ENCODE results near the gene ALDH1B1.

The ALDH1B1 gene

DNA sequence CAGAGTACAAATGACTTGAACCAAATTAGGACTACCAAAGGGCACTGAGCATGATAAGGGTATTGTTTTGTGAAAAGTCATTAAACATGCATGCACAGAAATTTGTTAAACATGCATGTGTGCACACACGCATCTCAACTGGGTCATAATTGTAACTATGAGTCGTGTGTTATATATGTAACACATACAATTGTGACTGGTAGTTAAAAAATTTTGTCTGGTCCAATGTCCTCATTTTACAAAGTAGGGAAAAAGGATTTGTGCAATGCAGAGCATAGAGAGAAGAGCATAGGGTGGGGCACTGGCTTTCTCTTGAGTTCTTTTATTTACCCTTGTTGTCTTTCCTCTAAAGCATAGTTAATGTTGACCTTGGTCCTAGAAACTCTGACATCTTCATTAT lies 51.1 kb downstream of the ALDH1B1 start:
- no peaks in the 10 kb centered on the region for H3K9me3 Mint-ChIP-seq
- DNase-seq (ENCODE audit: low spot score in 2 of 2) = no peak
- no peaks in the 10 kb centered on the region for H3K4me1 Mint-ChIP-seq
- H3K4me3 Mint-ChIP-seq = no peak overlapping the region
- ATAC-seq (replicated peaks; ENCODE audit: extremely low read depth, poor library complexity, severe bottlenecking) = no peak
- no peaks in the 10 kb centered on the region for H3K36me3 Mint-ChIP-seq (ENCODE audit: insufficient read depth)
- peaks cover 70% of the 10 kb centered on the region for H3K27me3 Mint-ChIP-seq
- H3K27ac Mint-ChIP-seq (ENCODE audit: low read depth) = no peak overlapping the region

DNA sequence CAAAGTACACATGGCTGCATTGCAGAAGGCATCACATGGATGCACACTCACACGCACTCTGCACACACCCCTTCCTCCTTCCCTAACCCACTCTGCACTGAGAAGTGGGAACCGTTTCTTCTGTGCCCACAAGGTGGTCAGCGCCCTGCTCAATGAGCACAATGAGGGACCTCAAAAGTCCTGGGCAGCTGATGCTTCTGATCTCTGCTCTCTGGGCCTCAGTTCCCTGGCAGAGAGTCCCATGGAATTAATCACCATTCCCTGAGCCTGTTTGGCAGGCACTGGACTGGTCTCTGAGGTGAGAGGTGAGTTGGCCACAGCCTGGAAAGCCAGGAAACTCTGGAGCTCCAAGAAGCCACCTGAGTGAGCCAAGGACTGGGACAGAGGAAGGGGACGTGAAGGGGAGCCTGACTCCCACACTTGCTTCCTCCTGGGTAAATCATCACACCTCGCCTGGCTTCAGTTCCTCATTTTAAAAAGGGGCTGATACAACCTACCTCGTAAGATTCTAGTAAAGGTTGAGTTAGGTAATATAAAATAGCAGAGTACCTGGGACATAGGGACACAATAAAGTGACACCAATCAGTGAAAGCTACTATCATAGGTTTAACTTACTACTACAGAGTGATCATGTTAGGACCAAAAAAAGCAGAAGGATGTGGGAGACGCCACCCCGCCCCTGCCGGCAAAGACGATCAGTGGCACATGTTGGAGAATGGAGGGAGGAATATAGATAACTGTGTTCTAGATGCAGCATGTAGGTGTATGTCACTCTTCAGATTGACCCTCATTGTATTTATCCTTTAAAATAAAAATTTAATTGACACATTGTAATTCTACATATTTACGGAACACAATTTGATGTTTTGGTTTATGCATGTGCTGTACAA lies 52.9 kb downstream of the ALDH1B1 start:
- no peaks in the 10 kb centered on the region for H3K36me3 Mint-ChIP-seq (ENCODE audit: insufficient read depth)
- H3K27me3 Mint-ChIP-seq = peaks cover 68% of the 10 kb centered on the region
- H3K4me1 Mint-ChIP-seq = no peaks in the 10 kb centered on the region
- no peaks in the 10 kb centered on the region for H3K9me3 Mint-ChIP-seq
- no peak overlapping the region for H3K4me3 Mint-ChIP-seq
- H3K27ac Mint-ChIP-seq (ENCODE audit: low read depth) = no peak overlapping the region
- DNase-seq (ENCODE audit: low spot score in 2 of 2) (no peak), ATAC-seq (replicated peaks; ENCODE audit: extremely low read depth, poor library complexity, severe bottlenecking) (no peak)

DNA sequence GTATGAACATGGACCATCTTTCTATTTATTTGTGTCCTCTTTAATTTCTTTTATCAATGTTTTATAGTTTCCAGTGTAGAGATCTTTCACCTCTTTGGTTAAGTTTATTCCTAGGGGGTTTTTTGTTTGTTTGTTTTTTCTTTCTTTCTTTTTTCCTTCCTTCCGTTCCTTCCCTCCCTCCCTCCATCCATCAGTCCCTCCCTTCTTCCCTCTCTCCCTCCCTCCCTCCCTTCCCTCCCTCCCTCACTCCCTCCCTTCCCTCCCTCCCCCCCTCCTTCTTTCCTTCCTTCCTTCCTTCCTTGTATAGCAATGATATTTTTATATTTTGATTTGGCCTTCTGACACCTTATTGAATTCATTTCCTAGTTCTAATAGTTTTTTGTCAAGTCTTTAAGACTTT lies 55.2 kb downstream of the ALDH1B1 start:
- H3K4me3 Mint-ChIP-seq = no peak overlapping the region
- no peak overlapping the region for H3K27ac Mint-ChIP-seq (ENCODE audit: low read depth)
- ATAC-seq (replicated peaks; ENCODE audit: extremely low read depth, poor library complexity, severe bottlenecking) (no peak), DNase-seq (ENCODE audit: low spot score in 2 of 2) (no peak)
- peaks cover 11% of the 10 kb centered on the region for H3K9me3 Mint-ChIP-seq
- peaks cover 66% of the 10 kb centered on the region for H3K27me3 Mint-ChIP-seq
- H3K36me3 Mint-ChIP-seq (ENCODE audit: insufficient read depth) = peaks cover 2% of the 10 kb centered on the region
- no peaks in the 10 kb centered on the region for H3K4me1 Mint-ChIP-seq
